Calu3 (cell line): ENCODE data around the gene ZNF716. TPM values are rescaled to one million over a fixed set of nuclear protein-coding genes. Genes with fewer than 3 reads are reported as not detected.

Experiments used
- BruUV-seq: library from RNA; stranded (reverse); fragments of 400-500 nt; replicated peaks from 2 replicates; lab custom pipeline; 2021; lab: Mats Ljungman, UMichigan
- CTCF ChIA-PET: fragments of 300-600 bp; sonication (Branson Sonifier 250); formaldehyde crosslinking; loops from one replicate; lab custom pipeline; 2022; ENCODE audit warnings: antibody characterized with exemption; lab: Charles Lee
- DNase-seq: peaks from one replicate; pipeline ENCODE4 v3.0.0; 2022
- H3K27ac Mint-ChIP-seq: one replicate; pipeline ENCODE4 v1.8.0; 2022; ENCODE audit warnings: mixed read lengths; ENCODE audit not compliant: unreplicated experiment
- H3K27me3 Mint-ChIP-seq: one replicate; pipeline ENCODE4 v1.8.0; 2022; ENCODE audit warnings: mixed read lengths; ENCODE audit not compliant: unreplicated experiment
- H3K36me3 Mint-ChIP-seq: one replicate; pipeline ENCODE4 v1.8.0; 2022; ENCODE audit warnings: mild to moderate bottlenecking, moderate library complexity, mixed read lengths; ENCODE audit not compliant: insufficient read depth, unreplicated experiment
- H3K4me1 Mint-ChIP-seq: one replicate; pipeline ENCODE4 v1.8.0; 2022; ENCODE audit warnings: mild to moderate bottlenecking, low read depth, mixed read lengths; ENCODE audit not compliant: unreplicated experiment
- H3K4me3 Mint-ChIP-seq: one replicate; pipeline ENCODE4 v1.8.0; 2022; ENCODE audit warnings: mild to moderate bottlenecking, low read depth, moderate library complexity, mixed read lengths; ENCODE audit not compliant: unreplicated experiment
- H3K9me3 Mint-ChIP-seq: one replicate; pipeline ENCODE4 v1.8.0; 2022; ENCODE audit warnings: low read depth, mixed read lengths; ENCODE audit not compliant: unreplicated experiment
- intact Hi-C: fragments of 100-400 bp; cut with micrococcal nuclease; formaldehyde crosslinking; loops from one replicate; pipeline ENCODE4 v1.10.0; 2022; ENCODE audit not compliant: unreplicated experiment
- total RNA-seq: library from RNA; stranded (reverse); gene quantifications from 2 replicates; pipeline ENCODE4 v1.2.3, GENCODE V29; 2022
- TF ChIP-seq, protein P1 (sequence below): fragments of 200-600 bp; IDR thresholded peaks from one replicate; pipeline ENCODE4 v1.8.0; 2022; ENCODE audit warnings: antibody characterized with exemption; ENCODE audit not compliant: unreplicated experiment

Gene ZNF716
- total RNA-seq, 1 experiment from 2014 or later = not detected

DNA sequence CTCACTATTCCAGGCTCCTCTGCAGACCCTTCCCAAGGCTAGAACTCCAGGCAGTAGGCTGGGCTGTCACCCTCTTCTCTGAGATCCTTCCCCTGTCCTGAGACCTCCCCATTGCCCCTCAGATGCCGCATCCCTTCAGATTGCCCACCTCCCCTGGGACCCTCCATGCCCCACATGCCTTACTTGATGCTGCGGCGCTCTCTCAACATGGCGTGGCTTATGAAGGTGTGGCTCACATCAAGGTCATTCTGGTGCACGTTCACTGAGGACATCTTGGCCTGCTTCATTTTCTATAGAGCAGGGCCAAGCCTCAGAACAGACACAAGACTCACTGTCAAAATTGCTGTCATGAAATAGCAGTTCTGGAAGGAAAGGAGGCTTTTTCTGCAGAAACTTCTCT is 34.7 kb upstream of the ZNF716 start:
- no TSS peak for BruUV-seq
- Mint-ChIP-seq H3K36me3 (no peaks in the 10 kb centered on the region), H3K4me3 (no peak overlapping the region), H3K9me3 (peaks cover 12% of the 10 kb centered on the region), H3K27me3 (no peaks in the 10 kb centered on the region), H3K4me1 (no peaks in the 10 kb centered on the region), H3K27ac (no peak overlapping the region)
- CTCF ChIA-PET = no interaction called here
- TF ChIP-seq, protein P1, sequence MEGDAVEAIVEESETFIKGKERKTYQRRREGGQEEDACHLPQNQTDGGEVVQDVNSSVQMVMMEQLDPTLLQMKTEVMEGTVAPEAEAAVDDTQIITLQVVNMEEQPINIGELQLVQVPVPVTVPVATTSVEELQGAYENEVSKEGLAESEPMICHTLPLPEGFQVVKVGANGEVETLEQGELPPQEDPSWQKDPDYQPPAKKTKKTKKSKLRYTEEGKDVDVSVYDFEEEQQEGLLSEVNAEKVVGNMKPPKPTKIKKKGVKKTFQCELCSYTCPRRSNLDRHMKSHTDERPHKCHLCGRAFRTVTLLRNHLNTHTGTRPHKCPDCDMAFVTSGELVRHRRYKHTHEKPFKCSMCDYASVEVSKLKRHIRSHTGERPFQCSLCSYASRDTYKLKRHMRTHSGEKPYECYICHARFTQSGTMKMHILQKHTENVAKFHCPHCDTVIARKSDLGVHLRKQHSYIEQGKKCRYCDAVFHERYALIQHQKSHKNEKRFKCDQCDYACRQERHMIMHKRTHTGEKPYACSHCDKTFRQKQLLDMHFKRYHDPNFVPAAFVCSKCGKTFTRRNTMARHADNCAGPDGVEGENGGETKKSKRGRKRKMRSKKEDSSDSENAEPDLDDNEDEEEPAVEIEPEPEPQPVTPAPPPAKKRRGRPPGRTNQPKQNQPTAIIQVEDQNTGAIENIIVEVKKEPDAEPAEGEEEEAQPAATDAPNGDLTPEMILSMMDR = no peak
- intact Hi-C loops = no loop called here
- no peak for DNase-seq

DNA sequence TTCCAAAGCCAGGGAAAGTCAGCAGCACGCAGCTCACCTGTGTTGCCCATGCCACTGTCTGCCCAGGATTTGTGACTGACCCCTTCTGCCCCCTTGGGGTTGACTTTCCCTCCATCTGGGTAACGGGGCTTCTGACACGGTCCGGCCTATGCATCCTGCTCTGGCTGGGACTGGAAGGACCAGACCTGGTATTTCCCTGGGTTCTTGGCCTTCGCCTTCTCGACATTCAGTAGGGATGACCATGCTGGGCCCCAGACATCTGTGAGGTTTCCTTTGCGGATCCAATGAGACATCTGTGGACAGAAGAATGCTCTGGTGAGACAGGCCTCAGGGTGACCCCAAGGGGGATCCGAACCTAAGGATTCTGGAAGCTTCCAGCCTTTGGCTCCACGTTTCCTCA is 34.2 kb upstream of the ZNF716 start:
- TF ChIP-seq, protein P1 = no peak
- BruUV-seq = no TSS peak
- DNase-seq = no peak
- peaks cover 12% of the 10 kb centered on the region for H3K9me3 Mint-ChIP-seq
- H3K4me3 Mint-ChIP-seq = no peak overlapping the region
- H3K27ac Mint-ChIP-seq = no peak overlapping the region
- H3K4me1 Mint-ChIP-seq = no peaks in the 10 kb centered on the region
- CTCF ChIA-PET = no interaction called here
- H3K36me3 Mint-ChIP-seq = no peaks in the 10 kb centered on the region
- H3K27me3 Mint-ChIP-seq = no peaks in the 10 kb centered on the region
- intact Hi-C loops = no loop called here

DNA sequence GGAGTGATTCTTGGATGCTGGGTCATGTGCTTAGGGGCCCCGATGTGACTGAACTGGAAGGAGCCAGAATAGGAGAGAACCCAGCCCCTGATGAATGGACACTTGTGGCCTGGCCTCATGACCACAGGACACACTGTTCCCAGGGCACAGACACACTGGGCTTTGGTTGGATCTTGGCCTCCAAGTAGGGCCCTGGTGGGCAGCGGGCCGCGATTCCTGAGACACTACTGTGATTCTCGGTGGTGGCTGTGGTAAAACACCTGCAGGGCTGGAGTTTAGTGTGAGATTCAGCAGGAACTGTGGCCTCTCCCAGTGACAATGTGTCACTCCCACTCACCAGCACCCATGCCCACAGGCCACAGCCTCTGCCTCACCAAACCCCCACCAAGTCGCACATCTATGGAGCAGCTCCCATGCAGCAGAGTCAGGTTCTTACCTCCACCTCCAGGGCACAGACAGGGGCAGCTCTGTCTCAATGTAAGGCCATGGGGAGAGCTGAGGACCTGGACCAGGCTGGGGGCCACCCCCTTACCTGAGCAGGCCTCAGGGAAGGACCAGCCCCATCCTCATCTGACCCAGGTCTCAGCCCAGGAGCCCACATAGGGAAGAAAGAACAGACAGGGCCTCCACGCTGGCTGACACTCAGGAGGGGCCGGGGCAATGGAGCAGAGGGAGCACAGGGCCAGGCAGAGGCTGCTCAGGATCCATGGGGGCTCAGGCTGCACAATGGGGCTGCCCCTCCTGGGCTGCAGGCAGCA is 33.2 kb upstream of the ZNF716 start:
- H3K4me3 Mint-ChIP-seq = no peak overlapping the region
- DNase-seq = no peak
- no peaks in the 10 kb centered on the region for H3K36me3 Mint-ChIP-seq
- H3K9me3 Mint-ChIP-seq = peaks cover 12% of the 10 kb centered on the region
- TF ChIP-seq, protein P1 = no peak
- no peaks in the 10 kb centered on the region for H3K27me3 Mint-ChIP-seq
- CTCF ChIA-PET = no interaction called here
- intact Hi-C loops = no loop called here
- H3K27ac Mint-ChIP-seq = no peak overlapping the region
- BruUV-seq = no TSS peak
- no peaks in the 10 kb centered on the region for H3K4me1 Mint-ChIP-seq

DNA sequence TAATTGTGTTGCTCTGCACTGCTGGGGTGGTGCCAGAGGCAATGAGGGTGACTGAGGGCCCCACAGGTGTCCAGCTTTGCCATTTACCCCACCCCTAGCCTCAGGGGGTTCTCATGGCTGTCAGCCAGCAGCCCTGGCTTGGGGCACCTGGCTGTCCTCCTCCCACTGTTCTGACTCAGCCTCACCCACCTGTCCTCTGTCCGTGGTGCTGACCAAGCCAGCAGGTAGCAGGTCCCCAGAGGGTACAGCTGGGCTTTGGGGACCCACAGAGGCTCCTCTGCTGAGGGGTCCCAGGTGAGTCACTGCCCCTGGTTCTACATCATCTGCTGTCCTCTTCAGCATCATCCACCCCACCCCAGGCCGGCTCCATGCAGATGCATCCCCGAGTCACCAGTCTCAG is 32.2 kb upstream of the ZNF716 start:
- Mint-ChIP-seq H3K9me3 (peaks cover 15% of the 10 kb centered on the region), H3K4me1 (no peaks in the 10 kb centered on the region), H3K27ac (no peak overlapping the region), H3K36me3 (no peaks in the 10 kb centered on the region), H3K4me3 (no peak overlapping the region), H3K27me3 (no peaks in the 10 kb centered on the region)
- CTCF ChIA-PET = no interaction called here
- TF ChIP-seq, protein P1 = no peak
- no peak for DNase-seq
- no TSS peak for BruUV-seq
- intact Hi-C loops = no loop called here
